Measurements from ENCODE around the gene TECPR2. TPM values are rescaled to one million over a fixed set of nuclear protein-coding genes. Genes with fewer than 3 reads are reported as not detected.

The TECPR2 gene
- total and polyA plus RNA-seq, 2 of the 13 experiments (the other 11 are each of a cell fraction or from before 2014, with no cell fraction given), result 3.5 to 5.7 TPM

GRCh38 chr14:102316743-102317563 lies 45.8 kb upstream of the TECPR2 start (continued):
- TF ChIP-seq CREB3 (CRISPR knock-in tag; IDR thresholded peaks at IDR 0.05) (no peak), ZNF451 (CRISPR knock-in tag; IDR thresholded peaks at IDR 0.05) (no peak), MLLT10 (CRISPR knock-in tag; IDR thresholded peaks at IDR 0.05) (no peak), SRY (CRISPR knock-in tag; IDR thresholded peaks at IDR 0.05) (no peak; the same call in 1 of the 2 replicates), ZNF282 (IDR thresholded peaks at IDR 0.05; ENCODE audit: partially characterized antibody) (no peak), IKZF5 (CRISPR knock-in tag; IDR thresholded peaks at IDR 0.05) (peak; percentile 70), SMARCE1 (IDR thresholded peaks at IDR 0.05; ENCODE audit: borderline replicate concordance) (no peak), ATRX (CRISPR knock-in tag; IDR thresholded peaks at IDR 0.05; ENCODE audit: borderline replicate concordance) (no peak), ZNF574 (CRISPR knock-in tag; IDR thresholded peaks at IDR 0.05) (peak; percentile 63), NCOA1 (CRISPR knock-in tag; IDR thresholded peaks at IDR 0.05) (no peak), PRPF4 (IDR thresholded peaks at IDR 0.05; ENCODE audit: low read depth, low read length, poor library complexity, severe bottlenecking) (no peak), ZHX1 (CRISPR knock-in tag; IDR thresholded peaks at IDR 0.05; ENCODE audit: low read depth) (no peak), ZNF232 (CRISPR knock-in tag; IDR thresholded peaks at IDR 0.05; ENCODE audit: borderline replicate concordance) (no peak), ZNF18 (CRISPR knock-in tag; IDR thresholded peaks at IDR 0.05; ENCODE audit: insufficient replicate concordance) (peak; percentile 45), ZFP41 (CRISPR knock-in tag; IDR thresholded peaks at IDR 0.05; ENCODE audit: borderline replicate concordance) (no peak), ZNF567 (CRISPR knock-in tag; IDR thresholded peaks at IDR 0.05; ENCODE audit: borderline replicate concordance) (no peak), ZSCAN22 (CRISPR knock-in tag; IDR thresholded peaks at IDR 0.05) (no peak)
